Germinal center (tissue), 1 donor: ENCODE data around the gene PHETA2.
"Not testable (repeated sequence)": the region's sequence is repeated elsewhere in the genome, so short reads cannot be mapped to it uniquely, and the experiment has no call there.

Source experiments
- DNase-seq: peaks from one replicate; pipeline ENCODE4 v3.0.0; 2012; ENCODE audit warnings: mixed read lengths, low spot score

Gene PHETA2

DNA sequence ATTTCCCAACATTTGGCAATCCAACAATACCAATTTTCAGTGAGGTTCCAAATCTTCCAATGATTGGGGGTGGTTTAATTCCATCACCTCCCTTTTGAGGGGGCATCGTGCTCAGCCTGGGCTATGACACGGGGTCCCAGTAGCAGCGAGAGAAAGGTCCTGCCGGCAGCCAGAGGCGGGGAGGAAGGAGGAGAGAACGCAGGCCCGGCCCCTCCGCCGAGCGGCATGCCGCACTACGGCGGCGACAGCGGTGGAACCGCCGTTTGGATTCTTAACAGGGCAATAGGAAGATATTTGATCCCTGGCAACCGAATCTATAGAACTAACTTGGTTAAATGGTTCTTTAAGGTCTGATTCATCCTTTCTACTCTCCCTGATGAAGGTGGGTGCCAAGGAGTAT is 34.8 kb downstream of the PHETA2 start:
- DNase-seq: no peak

DNA sequence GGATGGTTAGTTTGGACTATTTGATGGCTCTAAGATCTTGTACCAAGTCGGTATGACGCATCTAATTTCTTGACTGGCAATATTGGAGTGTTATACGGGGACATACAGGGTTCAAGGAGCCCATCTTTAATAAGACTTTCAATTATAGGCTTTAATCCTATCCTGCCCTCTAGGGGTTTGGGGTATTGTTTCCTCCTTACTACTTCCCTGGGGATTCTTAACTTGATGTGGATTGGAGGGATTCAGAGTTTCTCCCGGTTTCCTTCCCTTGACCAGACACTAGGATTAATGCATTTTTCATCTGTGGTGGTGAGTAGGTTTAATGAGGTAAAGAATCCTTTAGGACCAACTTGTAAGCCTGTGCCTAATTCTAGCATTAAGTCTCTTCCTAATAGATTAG is 37.8 kb downstream of the PHETA2 start:
- DNase-seq: no peak

DNA sequence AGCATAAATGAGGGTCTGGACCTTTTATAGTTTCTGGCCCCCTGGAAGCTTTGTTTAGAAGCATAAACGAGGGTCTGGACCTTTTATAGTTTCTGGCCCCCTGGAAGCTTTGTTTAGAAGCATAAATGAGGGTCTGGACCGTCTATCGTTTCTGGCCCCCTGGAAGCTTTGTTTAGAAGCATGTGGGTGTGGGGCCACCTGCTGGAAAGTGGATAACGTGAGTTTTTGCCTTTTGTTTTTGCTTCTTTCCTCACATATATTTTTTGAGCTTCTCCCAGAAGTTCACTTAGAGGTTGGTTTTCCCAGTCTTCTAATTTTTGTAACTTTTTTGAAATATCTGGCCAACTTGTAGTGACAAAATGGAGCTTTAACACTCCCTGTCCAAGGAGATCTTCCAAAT is 38.7 kb downstream of the PHETA2 start:
- not testable (repeated sequence) for DNase-seq

DNA sequence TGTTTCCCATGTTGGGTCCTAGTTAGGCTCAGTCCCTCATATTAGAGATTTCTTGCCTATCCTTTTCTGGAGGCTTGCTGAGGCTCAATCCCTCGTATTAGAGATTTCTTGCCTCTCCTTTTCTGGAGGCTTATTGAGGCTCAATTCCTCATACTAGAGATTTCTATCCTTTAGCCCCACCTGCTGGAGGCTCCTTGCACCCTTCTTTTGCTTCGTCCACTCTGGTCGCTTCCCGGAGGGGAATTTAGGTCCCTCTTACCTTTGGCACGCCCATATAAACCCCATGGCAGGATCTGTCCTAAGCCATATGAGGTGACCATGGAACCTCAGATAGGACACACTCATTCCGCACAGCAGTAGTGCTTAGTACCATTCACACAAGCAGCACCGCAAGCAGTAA is 40.7 kb downstream of the PHETA2 start:
- no peak for DNase-seq

DNA sequence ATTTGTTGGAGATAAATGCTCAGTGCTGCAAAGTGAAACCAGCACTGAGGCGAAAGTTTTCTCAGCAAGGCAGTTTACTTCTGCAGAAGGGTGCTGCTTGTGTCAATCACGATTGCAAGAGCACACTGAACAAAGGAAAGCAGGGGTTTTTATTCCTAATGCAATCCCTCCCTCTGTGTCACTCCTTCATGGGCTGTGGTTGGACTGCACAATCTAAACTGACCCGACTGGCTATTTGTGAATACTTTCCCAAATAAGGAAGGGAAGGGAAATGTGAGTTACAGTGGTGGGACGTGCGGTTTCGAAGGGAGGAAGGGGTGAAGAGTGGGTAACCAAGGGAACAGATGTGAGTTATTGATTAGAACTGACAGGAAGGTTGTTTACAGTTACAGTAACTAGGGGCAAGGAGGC is 41.4 kb downstream of the PHETA2 start:
- DNase-seq: not testable (repeated sequence)

DNA sequence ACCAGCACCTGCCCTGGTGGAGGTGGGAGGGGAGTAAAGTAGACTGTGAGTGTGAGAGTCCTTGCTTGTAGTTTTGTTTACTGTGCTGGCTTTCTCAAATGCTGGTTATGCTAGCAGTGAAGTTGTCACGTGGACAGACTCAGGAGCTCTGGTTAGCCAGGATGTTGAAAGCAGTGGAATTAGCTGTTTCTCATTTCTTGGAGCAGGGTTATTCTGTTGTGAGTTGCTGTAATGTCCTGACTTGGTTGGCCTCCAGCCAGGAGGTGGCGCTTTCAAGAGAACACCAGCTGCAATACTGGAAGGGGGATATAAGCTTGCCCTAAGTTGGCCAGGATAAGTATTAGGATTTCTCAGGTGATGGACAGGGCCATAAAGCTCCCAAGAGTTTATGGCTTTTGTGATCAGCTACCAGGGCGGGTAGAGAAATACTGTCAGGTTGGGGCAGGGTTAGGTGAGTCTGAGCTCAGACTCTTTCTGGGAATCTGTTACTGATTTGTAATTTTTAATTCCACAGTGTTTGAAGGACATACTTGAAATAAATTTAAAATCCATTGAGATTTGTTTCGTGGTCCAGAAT is 42.9 kb downstream of the PHETA2 start:
- DNase-seq: no peak

DNA sequence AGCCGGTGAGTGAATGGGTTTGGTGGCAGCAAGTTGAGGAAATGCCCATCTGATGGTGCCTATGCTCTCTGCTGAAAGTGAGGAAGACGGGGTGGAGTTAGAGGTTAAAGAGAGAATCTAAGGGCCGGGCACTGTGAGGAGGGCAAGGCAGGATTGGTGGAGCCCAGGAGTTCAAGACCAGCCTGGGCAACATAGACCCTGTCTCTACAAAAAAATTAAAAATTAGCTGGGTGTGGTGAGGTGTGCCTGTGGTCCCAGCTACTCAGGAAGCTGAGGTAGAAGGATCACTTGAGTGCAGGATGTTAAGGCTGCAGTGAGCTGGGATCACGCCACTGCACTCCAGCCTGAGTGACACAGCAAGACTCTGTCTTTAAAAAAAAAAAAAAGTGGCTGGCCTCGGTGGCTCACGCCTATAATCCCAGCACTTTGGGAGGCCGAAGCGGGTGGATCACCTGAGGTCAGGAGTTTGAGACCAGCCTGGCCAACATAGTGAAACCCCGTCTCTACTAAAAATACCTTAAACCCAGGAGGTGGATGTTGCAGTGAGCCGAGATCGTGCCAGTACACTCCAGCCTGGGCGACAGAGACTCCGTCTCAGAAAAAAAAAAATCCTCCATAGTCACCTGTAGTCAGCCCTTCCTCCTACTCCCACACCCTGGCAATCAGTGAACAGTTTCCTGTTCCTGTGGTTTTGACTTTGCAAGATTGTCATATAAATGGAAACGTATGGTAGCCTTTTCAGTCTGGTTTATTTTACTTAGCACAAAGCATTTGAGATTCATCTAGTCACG is 46.4 kb downstream of the PHETA2 start:
- peak; percentile 34 for DNase-seq

DNA sequence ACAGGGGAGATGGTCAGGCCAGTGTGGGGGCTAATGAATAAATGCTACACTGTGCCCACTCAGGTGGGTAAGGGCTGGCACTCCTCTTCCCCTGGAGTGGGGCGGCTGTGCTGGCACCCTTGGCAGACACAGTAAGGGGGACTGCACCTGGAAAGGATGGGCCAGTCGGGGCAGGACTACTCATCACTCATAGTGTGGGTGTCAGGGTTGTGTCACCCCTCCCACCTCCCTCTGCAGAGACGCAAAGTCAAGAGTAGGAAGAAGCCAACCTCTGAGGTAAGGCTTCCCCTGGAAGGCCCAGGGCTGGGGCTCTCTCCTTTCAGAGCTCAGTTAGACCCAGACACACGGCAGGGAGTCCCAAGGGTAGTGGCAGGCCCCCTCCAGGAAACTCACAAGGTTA is 49.5 kb downstream of the PHETA2 start:
- DNase-seq: not testable (repeated sequence)

DNA sequence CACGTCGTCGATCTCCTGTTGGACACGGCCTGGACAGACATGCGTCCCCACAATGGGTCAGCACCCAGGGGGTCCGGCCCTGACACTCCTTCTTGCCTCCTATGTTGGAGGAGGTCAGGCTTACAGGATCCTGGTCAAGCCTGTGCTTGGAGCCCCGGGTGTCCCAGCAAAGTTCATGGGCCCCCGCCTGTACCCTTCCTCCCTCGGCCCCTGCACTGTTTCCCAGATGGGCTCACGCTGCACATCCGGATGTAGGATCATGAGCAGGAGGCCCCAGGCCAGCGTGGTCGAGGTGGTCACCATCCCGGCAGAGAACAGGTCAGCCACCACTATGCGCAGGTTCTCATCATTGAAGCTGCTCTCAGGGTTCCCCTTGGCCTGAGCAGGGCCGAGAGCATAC is 53.6 kb downstream of the PHETA2 start:
- DNase-seq: no peak

DNA sequence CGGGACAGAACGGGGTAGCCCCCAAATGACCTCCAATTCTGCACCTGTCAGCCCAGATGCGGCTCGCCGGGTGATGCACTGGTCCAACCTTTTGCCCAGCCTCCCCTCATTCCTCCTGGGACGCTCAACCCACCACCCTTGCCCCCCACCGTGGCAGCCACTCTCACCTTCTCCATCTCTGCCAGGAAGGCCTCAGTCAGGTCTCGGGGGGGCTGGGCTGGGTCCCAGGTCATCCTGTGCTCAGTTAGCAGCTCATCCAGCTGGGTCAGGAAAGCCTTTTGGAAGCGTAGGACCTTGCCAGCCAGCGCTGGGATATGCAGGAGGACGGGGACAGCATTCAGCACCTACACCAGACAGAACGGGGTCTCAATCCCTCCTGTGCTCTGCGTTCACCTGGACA is 54.0 kb downstream of the PHETA2 start:
- DNase-seq: not testable (repeated sequence)
